Activated gamma-delta T cell treated with Interleukin-2 at 50 U/mL for 16 hours (primary cell): ENCODE measurements around the gene ARFGEF2.
"Not testable (repeated sequence)": the region's sequence is repeated elsewhere in the genome, so short reads cannot be mapped to it uniquely, and the experiment has no call there.

Experiments used
- DNase-seq: peaks from one replicate; pipeline ENCODE4 v3.0.0-alpha.2; 2020

The ARFGEF2 gene

DNA sequence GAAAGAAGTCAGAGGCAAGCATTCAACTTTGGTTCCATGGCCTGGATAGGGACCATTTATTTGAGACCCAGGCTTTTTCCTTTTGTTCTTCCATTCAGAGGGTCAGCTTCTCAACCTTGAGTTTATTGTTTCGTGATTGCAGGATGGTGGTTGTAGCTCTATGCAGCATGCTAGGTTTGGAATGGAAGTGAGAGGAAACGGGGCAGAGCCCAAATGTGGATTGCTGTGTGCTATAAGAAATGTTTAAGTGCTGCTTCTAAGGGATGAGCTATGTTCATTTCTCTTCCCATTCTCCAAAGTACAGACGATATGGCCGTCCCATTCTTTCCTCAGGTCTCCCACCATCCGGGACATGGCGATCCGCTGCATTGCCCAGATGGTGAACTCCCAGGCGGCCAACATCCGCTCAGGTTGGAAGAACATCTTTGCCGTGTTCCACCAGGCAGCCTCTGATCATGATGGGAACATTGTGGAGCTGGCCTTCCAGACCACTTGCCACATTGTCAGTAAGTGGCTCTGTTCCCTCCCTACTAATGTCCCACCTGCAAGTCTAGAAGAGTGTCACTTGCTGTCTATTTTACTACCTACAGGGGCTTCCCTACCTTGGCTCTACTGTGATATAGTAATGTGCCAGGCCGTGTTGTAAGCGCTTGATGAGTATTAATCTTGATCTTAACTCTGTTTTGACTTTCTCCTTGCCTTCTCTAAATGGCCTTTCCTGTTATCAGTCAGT lies 88.6 kb downstream of the ARFGEF2 start:
- DNase-seq: no peak

- no peak for DNase-seq
Observed at GRCh38 chr20:49024220-49024619, 102.7 kb downstream of the ARFGEF2 start.

GRCh38 chr20:49028177-49028576 lies 106.7 kb downstream of the ARFGEF2 start:
- not testable (repeated sequence) for DNase-seq

DNA sequence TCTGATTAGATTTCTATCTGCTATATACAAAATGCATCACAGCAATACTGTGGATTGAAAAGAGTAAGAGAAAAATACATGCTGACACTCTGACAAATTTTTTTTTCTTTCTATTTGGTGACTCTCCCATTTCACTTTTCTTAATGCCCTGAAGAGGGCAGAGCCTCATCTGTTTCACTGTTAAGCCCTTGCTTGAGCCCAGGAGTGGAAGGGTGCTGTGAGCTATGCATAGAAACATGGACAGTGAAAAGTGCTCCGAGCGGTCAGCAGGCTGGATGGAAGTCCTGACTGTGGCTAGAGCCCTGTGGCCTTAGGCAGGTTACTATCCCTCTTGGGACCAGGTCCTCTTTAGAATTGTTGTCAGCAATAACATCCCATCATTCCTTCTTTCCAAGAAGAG lies 107.2 kb downstream of the ARFGEF2 start:
- no peak for DNase-seq

DNA sequence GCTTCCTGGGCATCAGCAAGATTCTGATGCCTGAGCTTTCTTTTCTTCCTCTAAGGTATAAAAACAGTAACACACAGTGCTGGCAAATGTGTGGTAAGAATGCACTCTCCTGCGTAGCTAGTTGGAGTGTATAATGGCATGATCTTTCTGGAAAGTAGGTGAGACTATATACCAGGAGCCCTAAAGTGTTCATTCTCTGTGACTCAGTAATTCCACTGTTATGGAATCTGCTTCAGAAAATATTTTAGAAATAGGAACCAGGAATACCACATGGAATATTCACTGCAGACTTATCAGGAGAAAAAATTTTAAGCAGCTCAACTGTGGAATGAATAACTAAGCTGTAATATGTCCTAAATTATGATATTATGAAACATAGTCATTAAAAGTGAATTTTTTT lies 107.7 kb downstream of the ARFGEF2 start:
- no peak for DNase-seq

- no peak for DNase-seq
Observed at GRCh38 chr20:49030954-49031619, 109.6 kb downstream of the ARFGEF2 start.

DNA sequence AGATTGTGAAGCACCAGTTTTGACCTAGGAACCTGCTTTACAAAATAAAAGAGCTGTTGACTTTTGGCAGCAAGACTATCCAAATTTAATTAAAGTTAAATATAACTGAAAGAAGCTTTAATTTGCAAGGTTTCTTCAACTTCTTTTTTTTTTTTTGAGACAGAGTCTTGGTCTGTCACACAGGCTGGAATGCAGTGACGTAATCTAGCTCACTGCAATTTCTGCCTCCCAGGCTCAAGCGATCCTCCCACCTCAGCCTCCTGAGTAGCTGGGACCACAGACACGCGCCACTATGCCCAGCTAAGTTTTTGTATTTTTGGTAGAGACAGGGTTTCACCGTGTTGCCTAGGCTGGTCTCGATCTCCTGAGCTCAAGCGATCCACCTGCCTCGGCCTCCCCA lies 110.9 kb downstream of the ARFGEF2 start:
- no peak for DNase-seq

- DNase-seq: no peak
Observed at GRCh38 chr20:49034070-49034732, 112.7 kb downstream of the ARFGEF2 start.

DNA sequence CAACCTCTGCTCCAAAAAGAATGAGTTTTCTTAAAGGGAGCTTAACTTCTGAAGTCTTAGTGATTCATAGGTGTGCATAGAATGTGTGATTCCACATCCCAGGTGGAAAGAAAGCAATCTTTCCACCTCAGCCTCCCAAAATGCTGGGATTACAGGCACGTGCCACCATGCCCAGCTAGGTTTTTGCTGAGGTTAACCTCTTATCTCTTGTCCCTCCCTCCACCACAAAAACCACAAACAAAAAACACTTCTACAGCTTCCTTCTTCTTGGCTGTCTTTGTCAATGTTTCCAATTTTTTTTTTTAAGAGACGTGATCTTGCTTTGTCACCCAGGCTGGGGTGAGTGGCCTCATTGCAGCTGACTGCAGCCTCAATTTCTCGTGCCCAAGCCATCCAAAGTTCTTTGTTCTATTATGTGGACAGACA lies 116.5 kb downstream of the ARFGEF2 start:
- DNase-seq: no peak

GRCh38 chr20:49039854-49040253 lies 118.3 kb downstream of the ARFGEF2 start:
- no peak for DNase-seq

GRCh38 chr20:49043000-49043399 lies 121.5 kb downstream of the ARFGEF2 start:
- DNase-seq: no peak

- no peak for DNase-seq
Observed at GRCh38 chr20:49045440-49046086, 124.1 kb downstream of the ARFGEF2 start.

DNA sequence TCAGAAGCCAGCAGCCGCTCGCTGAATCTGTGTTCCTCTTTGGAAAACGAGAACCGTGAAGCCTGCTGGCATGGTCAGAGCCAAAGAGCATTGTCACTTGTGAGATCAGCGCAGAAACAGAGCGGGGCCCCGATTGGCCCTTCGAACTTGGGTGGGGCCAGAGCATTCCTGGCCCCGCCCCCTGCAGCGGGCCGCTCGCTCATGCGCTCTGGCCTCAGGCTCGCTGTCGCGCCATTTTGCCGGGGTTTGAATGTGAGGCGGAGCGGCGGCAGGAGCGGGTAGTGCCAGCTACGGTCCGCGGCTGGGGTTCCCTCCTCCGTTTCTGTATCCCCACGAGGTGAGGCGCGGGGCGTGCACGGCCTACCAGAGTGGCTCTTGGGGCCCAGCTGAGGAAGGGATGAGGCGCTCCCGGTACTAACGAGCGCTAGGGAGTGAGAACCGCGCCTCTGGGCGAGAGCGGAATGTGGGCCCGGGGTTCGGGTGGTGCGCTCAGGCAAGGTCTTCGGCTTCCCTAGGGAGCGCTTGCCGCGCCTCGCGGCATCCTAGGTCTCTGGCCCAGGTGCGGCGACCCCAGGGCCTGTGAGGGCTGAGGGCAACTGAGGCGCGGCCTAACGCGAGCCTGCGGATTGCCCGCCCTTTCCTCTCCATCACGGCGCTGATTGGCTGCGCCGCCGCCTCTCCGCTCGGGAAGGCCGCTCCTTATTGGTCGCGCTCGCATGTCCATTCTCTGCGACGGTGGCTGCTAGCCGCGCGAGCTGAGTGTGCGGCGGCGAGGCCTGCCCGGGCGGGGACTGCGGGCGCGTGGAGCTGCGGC lies 124.8 kb downstream of the ARFGEF2 start, which contains the start of gene CSE1L:
Gene CSE1L, plus strand, starts transcription at position 226 of the 814 bp plus-strand sequence. CDS start 12,152 bp downstream, outside the sequence.
- peak; percentile 91 for DNase-seq

DNA sequence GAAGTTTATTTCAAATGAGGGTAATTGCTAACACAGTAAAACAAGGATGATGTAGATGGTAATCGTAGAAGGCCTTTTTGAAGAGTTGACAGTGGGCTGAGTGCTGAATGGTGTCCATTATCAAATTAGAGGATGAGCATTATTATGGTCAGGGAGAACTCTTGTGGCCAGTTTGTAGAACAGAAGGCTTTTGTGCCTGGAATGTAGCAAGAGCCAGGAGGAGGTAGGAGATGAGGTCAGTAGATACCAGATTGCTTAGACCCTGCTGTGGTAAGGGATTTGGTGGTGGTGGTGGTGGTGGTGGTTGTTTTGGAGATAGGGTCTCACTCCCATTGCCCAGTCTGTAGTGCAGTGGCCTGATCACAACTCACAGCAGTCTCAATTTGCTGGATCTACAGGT lies 130.8 kb downstream of the ARFGEF2 start:
- DNase-seq: no peak

DNA sequence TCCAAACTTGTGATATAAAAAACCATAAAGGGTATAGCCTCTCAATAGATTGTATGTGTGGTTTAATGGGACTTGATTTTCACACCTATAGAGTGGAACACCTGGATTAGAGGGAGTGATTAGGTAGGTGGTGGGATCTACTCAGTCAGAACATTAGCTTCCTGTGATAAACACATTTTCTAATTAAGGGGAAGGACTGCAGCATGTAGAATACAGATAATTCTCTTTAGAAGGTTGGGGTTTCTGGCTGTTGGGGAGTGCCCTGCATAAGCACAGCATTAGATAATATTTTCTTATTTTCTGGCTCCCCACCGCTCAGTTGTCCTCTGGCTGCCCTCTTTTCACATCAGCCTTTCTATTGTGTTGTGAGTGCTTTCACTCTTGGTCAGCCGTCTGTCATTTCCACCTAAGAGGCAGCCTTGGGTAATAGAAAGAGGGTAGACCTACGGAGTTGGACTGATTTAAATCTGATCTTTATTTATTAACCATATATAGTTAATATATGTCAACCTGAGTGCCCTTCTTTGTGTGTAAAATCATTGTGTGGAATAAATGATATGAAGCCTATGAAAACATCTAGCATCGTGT lies 132.6 kb downstream of the ARFGEF2 start:
- DNase-seq: no peak

- DNase-seq: no peak
Observed at GRCh38 chr20:49063279-49063678, 141.8 kb downstream of the ARFGEF2 start.

- DNase-seq: no peak
Observed at GRCh38 chr20:49074521-49074920, 153.0 kb downstream of the ARFGEF2 start.

DNA sequence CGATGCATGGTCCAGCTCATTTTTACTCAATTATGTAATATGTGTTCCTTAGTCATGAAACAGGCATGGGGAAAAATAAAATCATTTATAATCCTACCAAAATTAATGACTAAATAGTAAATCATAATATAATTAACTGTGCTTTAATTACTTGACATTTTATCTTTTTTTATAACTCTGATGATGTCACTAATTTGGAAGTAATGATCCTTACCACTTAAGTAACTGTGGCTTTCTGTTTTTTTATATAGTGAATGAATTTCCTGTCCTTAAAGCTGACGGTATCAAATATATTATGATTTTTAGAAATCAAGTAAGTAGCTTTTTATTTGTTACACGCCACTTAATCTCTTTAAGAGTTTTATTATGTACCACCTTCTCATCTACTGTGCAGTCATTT lies 156.8 kb downstream of the ARFGEF2 start:
- DNase-seq: no peak

DNA sequence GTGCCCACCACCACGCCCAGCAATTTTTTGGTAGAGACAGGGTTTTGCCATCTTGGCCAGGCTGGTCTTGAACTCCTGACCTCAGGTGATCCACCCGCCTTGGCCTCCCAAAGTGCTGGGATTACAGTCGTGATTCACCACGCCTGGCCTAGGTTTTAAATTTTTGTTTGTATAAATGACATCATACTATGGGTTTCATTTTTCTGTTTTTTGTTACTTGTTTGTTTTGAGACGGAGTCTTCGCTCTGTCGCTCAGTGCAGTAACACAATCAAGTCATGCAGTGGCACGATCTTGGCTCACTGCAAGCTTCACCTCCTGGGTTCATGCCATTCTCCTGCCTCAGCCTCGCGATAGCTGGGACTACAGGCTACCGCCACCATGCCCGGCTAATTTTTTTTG lies 160.8 kb downstream of the ARFGEF2 start:
- not testable (repeated sequence) for DNase-seq
